Panc1 (cell line): ENCODE data around the gene OTUD3.

ENCODE experiments used
- POLR2AphosphoS5 ChIP-seq: IDR thresholded peaks from 2 replicates; pipeline ENCODE4 v1.6.1; 2012; ENCODE audit warnings: mild to moderate bottlenecking, low read depth, low read length, moderate library complexity
- SIN3A ChIP-seq: IDR thresholded peaks from 2 replicates; pipeline ENCODE4 v1.6.1; 2012; ENCODE audit warnings: low read depth, mild to moderate bottlenecking, low read length, moderate library complexity, borderline replicate concordance; ENCODE audit not compliant: insufficient read depth
- TCF7L2 ChIP-seq: IDR thresholded peaks from 2 replicates; pipeline ENCODE4 v1.6.1; 2011; ENCODE audit warnings: mild to moderate bottlenecking, low read depth, low read length, inconsistent platforms
- TF ChIP-seq, protein P1 (sequence below): fragments of 450-650 bp; IDR thresholded peaks from 2 replicates; pipeline ENCODE4 v1.5.1; 2017; ENCODE audit warnings: mild to moderate bottlenecking
- TF ChIP-seq, protein P2 (sequence below), 2 experiments: IDR thresholded peaks; 2 replicates each; pipeline ENCODE4 v1.6.1; 2011 to 2012; ENCODE audit warnings: low read depth in 2 of 2, control low read depth in 1 of 2, low read length in 1 of 2, mild to moderate bottlenecking in 1 of 2, moderate library complexity in 1 of 2; ENCODE audit not compliant: insufficient read depth in 1 of 2

DNA sequence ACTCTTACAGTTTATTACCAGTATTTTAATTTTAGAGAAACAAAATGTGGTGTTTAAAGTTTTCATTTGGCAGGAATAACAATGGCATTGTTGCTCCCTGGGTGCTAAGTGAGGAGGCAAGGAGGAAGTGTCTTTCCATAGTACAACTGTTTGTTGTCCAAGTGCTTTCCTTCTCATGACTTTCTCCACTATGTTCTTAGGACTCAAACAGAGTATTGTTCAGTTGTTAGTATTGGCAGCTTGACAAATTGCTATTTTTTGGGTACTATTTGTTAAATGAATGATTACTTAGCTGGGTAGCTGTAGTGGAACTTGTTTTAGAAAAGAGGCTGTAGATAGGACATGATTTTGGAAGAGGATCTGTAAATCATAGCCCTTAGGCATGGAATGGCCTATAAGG lies 7.5 kb downstream of the OTUD3 start:
- TF ChIP-seq, protein P1, sequence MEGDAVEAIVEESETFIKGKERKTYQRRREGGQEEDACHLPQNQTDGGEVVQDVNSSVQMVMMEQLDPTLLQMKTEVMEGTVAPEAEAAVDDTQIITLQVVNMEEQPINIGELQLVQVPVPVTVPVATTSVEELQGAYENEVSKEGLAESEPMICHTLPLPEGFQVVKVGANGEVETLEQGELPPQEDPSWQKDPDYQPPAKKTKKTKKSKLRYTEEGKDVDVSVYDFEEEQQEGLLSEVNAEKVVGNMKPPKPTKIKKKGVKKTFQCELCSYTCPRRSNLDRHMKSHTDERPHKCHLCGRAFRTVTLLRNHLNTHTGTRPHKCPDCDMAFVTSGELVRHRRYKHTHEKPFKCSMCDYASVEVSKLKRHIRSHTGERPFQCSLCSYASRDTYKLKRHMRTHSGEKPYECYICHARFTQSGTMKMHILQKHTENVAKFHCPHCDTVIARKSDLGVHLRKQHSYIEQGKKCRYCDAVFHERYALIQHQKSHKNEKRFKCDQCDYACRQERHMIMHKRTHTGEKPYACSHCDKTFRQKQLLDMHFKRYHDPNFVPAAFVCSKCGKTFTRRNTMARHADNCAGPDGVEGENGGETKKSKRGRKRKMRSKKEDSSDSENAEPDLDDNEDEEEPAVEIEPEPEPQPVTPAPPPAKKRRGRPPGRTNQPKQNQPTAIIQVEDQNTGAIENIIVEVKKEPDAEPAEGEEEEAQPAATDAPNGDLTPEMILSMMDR = no peak
- TF ChIP-seq SIN3A (no peak), POLR2AphosphoS5 (no peak), TCF7L2 (no peak)
- TF ChIP-seq, protein P2, sequence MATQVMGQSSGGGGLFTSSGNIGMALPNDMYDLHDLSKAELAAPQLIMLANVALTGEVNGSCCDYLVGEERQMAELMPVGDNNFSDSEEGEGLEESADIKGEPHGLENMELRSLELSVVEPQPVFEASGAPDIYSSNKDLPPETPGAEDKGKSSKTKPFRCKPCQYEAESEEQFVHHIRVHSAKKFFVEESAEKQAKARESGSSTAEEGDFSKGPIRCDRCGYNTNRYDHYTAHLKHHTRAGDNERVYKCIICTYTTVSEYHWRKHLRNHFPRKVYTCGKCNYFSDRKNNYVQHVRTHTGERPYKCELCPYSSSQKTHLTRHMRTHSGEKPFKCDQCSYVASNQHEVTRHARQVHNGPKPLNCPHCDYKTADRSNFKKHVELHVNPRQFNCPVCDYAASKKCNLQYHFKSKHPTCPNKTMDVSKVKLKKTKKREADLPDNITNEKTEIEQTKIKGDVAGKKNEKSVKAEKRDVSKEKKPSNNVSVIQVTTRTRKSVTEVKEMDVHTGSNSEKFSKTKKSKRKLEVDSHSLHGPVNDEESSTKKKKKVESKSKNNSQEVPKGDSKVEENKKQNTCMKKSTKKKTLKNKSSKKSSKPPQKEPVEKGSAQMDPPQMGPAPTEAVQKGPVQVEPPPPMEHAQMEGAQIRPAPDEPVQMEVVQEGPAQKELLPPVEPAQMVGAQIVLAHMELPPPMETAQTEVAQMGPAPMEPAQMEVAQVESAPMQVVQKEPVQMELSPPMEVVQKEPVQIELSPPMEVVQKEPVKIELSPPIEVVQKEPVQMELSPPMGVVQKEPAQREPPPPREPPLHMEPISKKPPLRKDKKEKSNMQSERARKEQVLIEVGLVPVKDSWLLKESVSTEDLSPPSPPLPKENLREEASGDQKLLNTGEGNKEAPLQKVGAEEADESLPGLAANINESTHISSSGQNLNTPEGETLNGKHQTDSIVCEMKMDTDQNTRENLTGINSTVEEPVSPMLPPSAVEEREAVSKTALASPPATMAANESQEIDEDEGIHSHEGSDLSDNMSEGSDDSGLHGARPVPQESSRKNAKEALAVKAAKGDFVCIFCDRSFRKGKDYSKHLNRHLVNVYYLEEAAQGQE (IDR thresholded peaks at IDR 0.05; ENCODE audit: insufficient read depth in 1 of 2, low read depth in 2 of 2, low read length in 1 of 2) = no peak
